Cortex of kidney (tissue), 1 donor: Measurements from ENCODE around the gene CDHR2.

Experiments
- DNase-seq: peaks from one replicate; lab custom pipeline; 2025; lab: John Stamatoyannopoulos, UW

CDHR2 gene

GRCh38 chr5:176620333-176620981, 71.3 kb downstream of the CDHR2 start:
- no peak for DNase-seq

- no peak for DNase-seq
Measured at GRCh38 chr5:176621661-176622079, 72.5 kb downstream of the CDHR2 start.

GRCh38 chr5:176624142-176624541, 75.0 kb downstream of the CDHR2 start:
- no peak for DNase-seq

GRCh38 chr5:176624938-176625337, 75.8 kb downstream of the CDHR2 start:
- DNase-seq = no peak

- no peak for DNase-seq
Measured at GRCh38 chr5:176625512-176625911, 76.4 kb downstream of the CDHR2 start.

- no peak for DNase-seq
Measured at GRCh38 chr5:176625966-176626875, 77.1 kb downstream of the CDHR2 start.

- DNase-seq = no peak
Measured at GRCh38 chr5:176626876-176627236, 77.7 kb downstream of the CDHR2 start.

GRCh38 chr5:176627582-176627981, 78.4 kb downstream of the CDHR2 start:
- DNase-seq = no peak

- DNase-seq = no peak
Measured at GRCh38 chr5:176628406-176629228, 79.5 kb downstream of the CDHR2 start.

GRCh38 chr5:176629317-176629852, 80.2 kb downstream of the CDHR2 start:
- no peak for DNase-seq

- DNase-seq = no peak
Measured at GRCh38 chr5:176629853-176630680, 80.9 kb downstream of the CDHR2 start, which contains the start of the genes EIF4E1B and SNCB. TSS of gene EIF4E1B (plus strand) at chr5:176630675. CDS start at chr5:176642788, 12,113 bp downstream. TSS of gene SNCB (minus strand) at chr5:176630534. CDS start at chr5:176629654, 880 bp downstream.

GRCh38 chr5:176630681-176631222, 81.6 kb downstream of the CDHR2 start:
- DNase-seq = no peak

GRCh38 chr5:176631383-176632200, 82.5 kb downstream of the CDHR2 start:
- no peak for DNase-seq

GRCh38 chr5:176632745-176633144, 83.6 kb downstream of the CDHR2 start:
- no peak for DNase-seq

GRCh38 chr5:176633598-176633997, 84.5 kb downstream of the CDHR2 start:
- no peak for DNase-seq

GRCh38 chr5:176636426-176636825, 87.3 kb downstream of the CDHR2 start:
- DNase-seq = no peak

GRCh38 chr5:176637556-176637955, 88.4 kb downstream of the CDHR2 start:
- no peak for DNase-seq

- no peak for DNase-seq
Measured at GRCh38 chr5:176638437-176638836, 89.3 kb downstream of the CDHR2 start.

- DNase-seq = no peak
Measured at GRCh38 chr5:176639208-176639607, 90.1 kb downstream of the CDHR2 start.

GRCh38 chr5:176639981-176640380, 90.8 kb downstream of the CDHR2 start:
- no peak for DNase-seq
